ENCODE results near the gene BID. TPM values are rescaled to one million over a fixed set of nuclear protein-coding genes. Genes with fewer than 3 reads are reported as not detected.

Gene BID
- total and polyA plus RNA-seq, 2 of the 4 experiments (the other 2 are of a cell fraction) = 69.5 to 240 TPM

DNA sequence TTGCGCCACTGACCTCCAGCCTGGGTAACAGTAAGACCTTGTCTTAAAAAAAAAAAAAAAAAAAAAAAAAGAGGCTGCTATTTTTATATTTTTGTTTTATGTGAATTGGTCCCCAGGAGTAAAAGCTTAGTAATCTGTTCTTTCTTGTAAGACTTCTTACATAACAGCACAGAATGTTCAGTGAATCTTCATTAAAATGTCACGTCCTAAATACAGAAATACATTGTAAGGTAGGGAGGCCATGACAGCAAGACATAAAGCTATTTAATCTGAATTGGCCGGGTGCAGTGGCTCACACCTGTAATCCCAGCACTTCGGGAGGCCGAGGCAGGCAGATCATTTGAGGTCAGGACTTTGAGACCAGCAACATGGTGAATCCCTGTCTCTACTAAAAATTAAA is 64.2 kb downstream of the BID start:
- Histone ChIP-seq H3K4ac (ENCODE audit: low read depth, low read length) (no peak overlapping the region), H3K4me1 (ENCODE audit: control insufficient read depth, insufficient read depth, low read length) (peaks cover 5% of the 10 kb centered on the region), H2BK15ac (ENCODE audit: low read depth, low read length) (no peak overlapping the region), H3K4me2 (ENCODE audit: low read depth, low read length) (no peak overlapping the region), H3K27ac (ENCODE audit: insufficient read depth, low read length) (no peak overlapping the region), H2AFZ (replicated peaks; ENCODE audit: low read length, poor library complexity) (no peak overlapping the region), H3K36me3 (ENCODE audit: control insufficient read depth, insufficient read depth, low read length) (peaks cover 3% of the 10 kb centered on the region; the same call in 1 of the 2 replicates), H4K8ac (ENCODE audit: low read depth in 2 of 2, low read length in 2 of 2) (no peak overlapping the region), H4K20me1 (ENCODE audit: insufficient read depth, low read length) (no peaks in the 10 kb centered on the region), H3K79me1 (ENCODE audit: low read depth in 1 of 2, low read length in 2 of 2) (peaks cover 14 to 40% of the 10 kb centered on the region in 2 experiments), H2BK5ac (ENCODE audit: low read depth, low read length, poor library complexity, severe bottlenecking) (no peak overlapping the region), H3K9me1 (ENCODE audit: insufficient read depth, low read length) (0 out of 2 replicates have a peak, but pooled peaks cover 5% of the 10 kb centered on the region), H3K4me3 (ENCODE audit: insufficient read depth, low read depth, low read length) (no peak overlapping the region), H3K9ac (ENCODE audit: low read depth, low read length) (no peak overlapping the region), H3K56ac (ENCODE audit: extremely low read depth, insufficient read depth, low read length) (no peak overlapping the region), H3K14ac (replicated peaks; ENCODE audit: low read depth, low read length) (no peak overlapping the region), H2AK9ac (replicated peaks; ENCODE audit: low read depth, low read length, poor library complexity) (no peak overlapping the region), H3K23ac (ENCODE audit: low read depth, low read length) (no peak overlapping the region), H4K91ac (ENCODE audit: insufficient read depth, low read depth, low read length) (no peak overlapping the region), H4K5ac (ENCODE audit: low read depth, low read length) (no peak overlapping the region), H2BK120ac (ENCODE audit: low read depth, low read length) (no peak overlapping the region), H2AK5ac (ENCODE audit: low read depth, low read length) (no peak overlapping the region), H3K9me3 (ENCODE audit: control insufficient read depth, insufficient read depth, low read length) (no peaks in the 10 kb centered on the region), H3K27me3 (ENCODE audit: control insufficient read depth, insufficient read depth, low read length) (no peaks in the 10 kb centered on the region), H2BK20ac (ENCODE audit: low read depth, low read length) (no peak overlapping the region), H3K18ac (ENCODE audit: low read depth, low read length) (no peak overlapping the region)
- TF ChIP-seq, protein P1, sequence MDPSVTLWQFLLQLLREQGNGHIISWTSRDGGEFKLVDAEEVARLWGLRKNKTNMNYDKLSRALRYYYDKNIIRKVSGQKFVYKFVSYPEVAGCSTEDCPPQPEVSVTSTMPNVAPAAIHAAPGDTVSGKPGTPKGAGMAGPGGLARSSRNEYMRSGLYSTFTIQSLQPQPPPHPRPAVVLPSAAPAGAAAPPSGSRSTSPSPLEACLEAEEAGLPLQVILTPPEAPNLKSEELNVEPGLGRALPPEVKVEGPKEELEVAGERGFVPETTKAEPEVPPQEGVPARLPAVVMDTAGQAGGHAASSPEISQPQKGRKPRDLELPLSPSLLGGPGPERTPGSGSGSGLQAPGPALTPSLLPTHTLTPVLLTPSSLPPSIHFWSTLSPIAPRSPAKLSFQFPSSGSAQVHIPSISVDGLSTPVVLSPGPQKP (IDR thresholded peaks at IDR 0.05; ENCODE audit: borderline replicate concordance, low read depth, low read length) = no peak
- no peak for TF ChIP-seq CEBPB (IDR thresholded peaks at IDR 0.05; ENCODE audit: low read depth, low read length)
- TF ChIP-seq FOS (IDR thresholded peaks at IDR 0.05; ENCODE audit: low read depth, low read length) = no peak
- TF ChIP-seq, protein P2, sequence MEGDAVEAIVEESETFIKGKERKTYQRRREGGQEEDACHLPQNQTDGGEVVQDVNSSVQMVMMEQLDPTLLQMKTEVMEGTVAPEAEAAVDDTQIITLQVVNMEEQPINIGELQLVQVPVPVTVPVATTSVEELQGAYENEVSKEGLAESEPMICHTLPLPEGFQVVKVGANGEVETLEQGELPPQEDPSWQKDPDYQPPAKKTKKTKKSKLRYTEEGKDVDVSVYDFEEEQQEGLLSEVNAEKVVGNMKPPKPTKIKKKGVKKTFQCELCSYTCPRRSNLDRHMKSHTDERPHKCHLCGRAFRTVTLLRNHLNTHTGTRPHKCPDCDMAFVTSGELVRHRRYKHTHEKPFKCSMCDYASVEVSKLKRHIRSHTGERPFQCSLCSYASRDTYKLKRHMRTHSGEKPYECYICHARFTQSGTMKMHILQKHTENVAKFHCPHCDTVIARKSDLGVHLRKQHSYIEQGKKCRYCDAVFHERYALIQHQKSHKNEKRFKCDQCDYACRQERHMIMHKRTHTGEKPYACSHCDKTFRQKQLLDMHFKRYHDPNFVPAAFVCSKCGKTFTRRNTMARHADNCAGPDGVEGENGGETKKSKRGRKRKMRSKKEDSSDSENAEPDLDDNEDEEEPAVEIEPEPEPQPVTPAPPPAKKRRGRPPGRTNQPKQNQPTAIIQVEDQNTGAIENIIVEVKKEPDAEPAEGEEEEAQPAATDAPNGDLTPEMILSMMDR (conservative IDR thresholded peaks at IDR 0.05; ENCODE audit: low read depth, low read length) = no peak
- TF ChIP-seq, protein P3, sequence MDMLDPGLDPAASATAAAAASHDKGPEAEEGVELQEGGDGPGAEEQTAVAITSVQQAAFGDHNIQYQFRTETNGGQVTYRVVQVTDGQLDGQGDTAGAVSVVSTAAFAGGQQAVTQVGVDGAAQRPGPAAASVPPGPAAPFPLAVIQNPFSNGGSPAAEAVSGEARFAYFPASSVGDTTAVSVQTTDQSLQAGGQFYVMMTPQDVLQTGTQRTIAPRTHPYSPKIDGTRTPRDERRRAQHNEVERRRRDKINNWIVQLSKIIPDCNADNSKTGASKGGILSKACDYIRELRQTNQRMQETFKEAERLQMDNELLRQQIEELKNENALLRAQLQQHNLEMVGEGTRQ (IDR thresholded peaks at IDR 0.05; ENCODE audit: low read depth, low read length) = no peak
- TF ChIP-seq BHLHE40 (IDR thresholded peaks at IDR 0.05; ENCODE audit: low read depth, low read length) = no peak
- TF ChIP-seq NFE2L2 (IDR thresholded peaks at IDR 0.05; ENCODE audit: low read depth, low read length) = no peak
- no peak for TF ChIP-seq MXI1 (IDR thresholded peaks at IDR 0.05; ENCODE audit: borderline replicate concordance, low read depth, low read length)
- no peak for TF ChIP-seq MAFK (IDR thresholded peaks at IDR 0.05; ENCODE audit: low read depth, low read length)
- no peak for TF ChIP-seq RCOR1 (IDR thresholded peaks at IDR 0.05; ENCODE audit: insufficient replicate concordance, low read length)
- no peak for TF ChIP-seq MAZ (IDR thresholded peaks at IDR 0.05; ENCODE audit: borderline replicate concordance, low read depth, low read length)
- no TSS peak for BruUV-seq (replicated peaks)
- WGBS, 2 experiments (ENCODE audit: extremely low coverage in 2 of 2, insufficient read length in 1 of 2) = 95% methylated on average over 3 of the region's 5 CpGs; no CpG with 5 or more reads in 1 of the 2 experiments
- in situ Hi-C loops (cut with MboI; ENCODE audit: low sequenced_read_pairs) = no loop called here
- DNase-seq (no peak), ATAC-seq (ENCODE audit: low read depth) (no peak)
- intact Hi-C loops (cut with micrococcal nuclease) = loop anchor here (5.0 to 10.0 kb wide), 2 partner anchors 73 to 135 kb away; partner anchors contain the start of gene BCL2L13
- CTCF ChIA-PET = no interaction called here
- dilution Hi-C loops (cut with HindIII; ENCODE audit: low sequenced_read_pairs, unreplicated experiment) = no loop called here
- POLR2A ChIA-PET (ENCODE audit: unreplicated experiment) = interaction anchor here (0.6 kb wide), 1 partner anchor 10 kb away, joined by 4 read pairs; no protein-coding TSS in a partner anchor
